ENCODE results near the gene NECAB3. TPM values are rescaled to one million over a fixed set of nuclear protein-coding genes. Genes with fewer than 3 reads are reported as not detected.

Gene NECAB3
- total and polyA plus RNA-seq, 2 donors (not counting 1 experiment from before 2014, with no cell fraction given): 8.5 to 11.8 TPM

DNA sequence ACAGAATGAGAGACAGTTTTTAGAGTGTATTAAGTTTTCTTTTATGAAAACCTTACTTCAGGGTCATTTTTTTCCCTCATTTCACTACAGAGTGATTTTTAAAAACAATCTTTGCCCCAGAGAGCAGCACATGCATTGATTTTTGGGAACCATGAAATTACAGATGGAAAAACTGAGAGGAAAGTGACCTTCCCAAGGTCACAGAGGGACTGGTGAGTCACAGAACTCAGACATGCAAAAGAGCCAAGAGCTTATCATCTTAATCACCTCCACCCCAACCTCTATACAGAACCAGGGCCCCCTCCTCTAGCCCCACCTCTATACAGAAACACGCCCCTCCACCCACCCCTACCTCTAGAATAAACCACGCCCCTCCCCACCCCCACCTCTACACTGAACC, 35.2 kb upstream of the NECAB3 start:
- ATAC-seq (ENCODE audit: low read depth): no peak
- Histone ChIP-seq H3K27ac (ENCODE audit: low read length in 2 of 2) (no peak overlapping the region), H3K9ac (ENCODE audit: low read length) (no peak overlapping the region), H3K4me3 (ENCODE audit: control extremely low read depth in 1 of 5, extremely low read depth in 1 of 5, insufficient read depth in 1 of 5, low read depth in 2 of 5, low read length in 4 of 5) (no peak overlapping the region), H3K79me2 (ENCODE audit: control insufficient read depth, insufficient read depth, low read length) (no peaks in the 10 kb centered on the region), H3K36me3 (replicated peaks in 1 of 2; ENCODE audit: control extremely low read depth in 1 of 2, control insufficient read depth in 1 of 2, extremely low read depth in 1 of 2, insufficient read depth in 2 of 2, low read length in 1 of 2) (peaks cover 0 to 45% of the 10 kb centered on the region in 2 experiments), H3K4me2 (replicated peaks; ENCODE audit: low read depth, low read length, poor library complexity, severe bottlenecking) (no peak overlapping the region), H3K4me1 (ENCODE audit: control insufficient read depth in 2 of 2, insufficient read depth in 2 of 2, low read length in 2 of 2) (peaks cover 0 to 4% of the 10 kb centered on the region in 2 donors), H4K20me1 (ENCODE audit: control insufficient read depth, insufficient read depth, low read length, poor library complexity, severe bottlenecking) (no peaks in the 10 kb centered on the region), H2AFZ (ENCODE audit: insufficient read depth, low read depth, low read length, poor library complexity, severe bottlenecking) (no peak overlapping the region), H3K9me3 (ENCODE audit: control extremely low read depth in 1 of 3, control insufficient read depth in 2 of 3, insufficient read depth in 1 of 3, low read length in 2 of 3) (no peaks in the 10 kb centered on the region), H3K27me3 (replicated peaks in 1 of 4; ENCODE audit: control extremely low read depth in 1 of 4, control insufficient read depth in 3 of 4, insufficient read depth in 4 of 4, low read length in 3 of 4) (no peaks in the 10 kb centered on the region)
- WGBS (ENCODE audit: insufficient coverage): 100% methylated on average over 1 of the region's 2 CpGs
- TF ChIP-seq EZH2 (IDR thresholded peaks at IDR 0.05; ENCODE audit: borderline replicate concordance, insufficient read depth, low read depth, low read length, poor library complexity, severe bottlenecking): no peak
- TF ChIP-seq CTCF (IDR thresholded peaks at IDR 0.05): no peak
- Mint-ChIP-seq H3K4me1 (peaks cover 2% of the 10 kb centered on the region), H3K4me3 (no peak overlapping the region), H3K27ac (no peak overlapping the region), H3K27me3 (no peaks in the 10 kb centered on the region), H3K9me3 (ENCODE audit: insufficient read depth) (no peaks in the 10 kb centered on the region)
- intact Hi-C loops (cut with micrococcal nuclease): no loop called here
- ChIA-PET CTCF (no interaction called here), POLR2A (interaction anchor here (0.6 kb wide), 1 partner anchor 99 kb away, joined by 4 read pairs; no protein-coding TSS in a partner anchor)
- no peak for DNase-seq

DNA sequence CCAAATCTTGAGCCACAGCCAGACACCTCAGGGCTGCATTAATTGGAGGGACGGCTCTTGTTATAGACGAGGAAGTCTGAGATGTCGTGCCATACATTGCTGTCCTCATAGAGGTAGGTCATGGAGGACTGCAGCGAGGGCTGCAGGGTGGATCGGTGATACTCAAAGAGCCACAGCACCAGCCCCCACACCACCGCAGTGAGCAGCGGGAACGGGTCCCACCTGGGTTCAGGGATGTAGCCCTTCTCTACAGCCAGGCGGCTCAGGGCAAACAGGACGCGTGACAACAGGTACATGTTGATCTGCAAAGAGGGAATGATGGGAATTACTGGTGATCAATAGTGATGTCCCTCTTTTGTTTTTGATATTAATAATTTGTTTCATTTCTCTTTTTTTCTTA, 33.4 kb upstream of the NECAB3 start:
- Mint-ChIP-seq H3K4me1 (peaks cover 2% of the 10 kb centered on the region), H3K9me3 (ENCODE audit: insufficient read depth) (no peaks in the 10 kb centered on the region), H3K4me3 (no peak overlapping the region), H3K27me3 (no peaks in the 10 kb centered on the region), H3K27ac (no peak overlapping the region)
- no peaks in the 10 kb centered on the region for H3K9me3 ChIP-seq (ENCODE audit: control extremely low read depth in 1 of 3, control insufficient read depth in 2 of 3, insufficient read depth in 1 of 3, low read length in 2 of 3)
- 99% methylated on average over 8 of the region's 11 CpGs for WGBS (ENCODE audit: insufficient coverage)
- intact Hi-C loops (cut with micrococcal nuclease): no loop called here
- H3K36me3 ChIP-seq (replicated peaks in 1 of 2; ENCODE audit: control extremely low read depth in 1 of 2, control insufficient read depth in 1 of 2, extremely low read depth in 1 of 2, insufficient read depth in 2 of 2, low read length in 1 of 2): peaks cover 0 to 36% of the 10 kb centered on the region in 2 experiments
- no peak overlapping the region for H2AFZ ChIP-seq (ENCODE audit: insufficient read depth, low read depth, low read length, poor library complexity, severe bottlenecking)
- H3K4me3 ChIP-seq (ENCODE audit: control extremely low read depth in 1 of 5, extremely low read depth in 1 of 5, insufficient read depth in 1 of 5, low read depth in 2 of 5, low read length in 4 of 5): no peak overlapping the region
- TF ChIP-seq EZH2 (IDR thresholded peaks at IDR 0.05; ENCODE audit: borderline replicate concordance, insufficient read depth, low read depth, low read length, poor library complexity, severe bottlenecking) (no peak), CTCF (IDR thresholded peaks at IDR 0.05) (no peak)
- ATAC-seq (ENCODE audit: low read depth) (no peak), DNase-seq (no peak)
- H3K4me2 ChIP-seq (replicated peaks; ENCODE audit: low read depth, low read length, poor library complexity, severe bottlenecking): no peak overlapping the region
- no peaks in the 10 kb centered on the region for H3K27me3 ChIP-seq (replicated peaks in 1 of 4; ENCODE audit: control extremely low read depth in 1 of 4, control insufficient read depth in 3 of 4, insufficient read depth in 4 of 4, low read length in 3 of 4)
- no peak overlapping the region for H3K9ac ChIP-seq (ENCODE audit: low read length)
- CTCF ChIA-PET: no interaction called here
- no peaks in the 10 kb centered on the region for H4K20me1 ChIP-seq (ENCODE audit: control insufficient read depth, insufficient read depth, low read length, poor library complexity, severe bottlenecking)
- POLR2A ChIA-PET: no interaction called here
- H3K4me1 ChIP-seq (ENCODE audit: control insufficient read depth in 2 of 2, insufficient read depth in 2 of 2, low read length in 2 of 2): peaks cover 0 to 4% of the 10 kb centered on the region in 2 donors
- H3K27ac ChIP-seq (ENCODE audit: low read length in 2 of 2): no peak overlapping the region
- no peaks in the 10 kb centered on the region for H3K79me2 ChIP-seq (ENCODE audit: control insufficient read depth, insufficient read depth, low read length)

All from B cell (primary cell).